Osteoblast (primary cell): ENCODE measurements around the gene AHDC1. TPM values are rescaled to one million over a fixed set of nuclear protein-coding genes. Genes with fewer than 3 reads are reported as not detected.
A peak's percentile ranks its signal among the peaks of the same experiment; 100 is the strongest.

Experiments
- DNase-seq: peaks from one replicate; pipeline ENCODE4 v3.0.0; 2011; ENCODE audit warnings: low spot score, mixed read lengths; ENCODE audit not compliant: insufficient read length; ENCODE audit errors: missing footprints
- H2AFZ ChIP-seq: 2 replicates; pipeline ENCODE4 v1.6.0; 2011; ENCODE audit warnings: mild to moderate bottlenecking, low read length
- H3K27ac ChIP-seq: 2 replicates; pipeline ENCODE4 v1.5.1; 2011; ENCODE audit warnings: mild to moderate bottlenecking, low read depth, low read length, moderate library complexity
- H3K27me3 ChIP-seq: 2 replicates; pipeline ENCODE4 v1.6.0; 2012; ENCODE audit warnings: mild to moderate bottlenecking, control low read depth, inconsistent platforms, low read length, moderate library complexity; ENCODE audit not compliant: insufficient read depth
- H3K36me3 ChIP-seq: 2 replicates; pipeline ENCODE4 v1.5.1; 2011; ENCODE audit warnings: mild to moderate bottlenecking, low read length, control low read depth, moderate library complexity; ENCODE audit not compliant: insufficient read depth
- H3K4me1 ChIP-seq: 2 replicates; pipeline ENCODE4 v1.5.1; 2011; ENCODE audit warnings: mild to moderate bottlenecking, low read length, control low read depth, moderate library complexity; ENCODE audit not compliant: insufficient read depth
- H3K4me2 ChIP-seq: 2 replicates; pipeline ENCODE4 v1.6.0; 2011; ENCODE audit warnings: mild to moderate bottlenecking, low read length; ENCODE audit not compliant: insufficient read depth
- H3K4me3 ChIP-seq: fragments of 200-600 bp; sonication (generic); 3 replicates; pipeline ENCODE4 v1.5.1; 2012; ENCODE audit warnings: mild to moderate bottlenecking, low read length, inconsistent platforms; ENCODE audit not compliant: insufficient read depth
- H3K79me2 ChIP-seq: 2 replicates; pipeline ENCODE4 v1.6.0; 2012; ENCODE audit warnings: mild to moderate bottlenecking, low read length, control low read depth, inconsistent platforms; ENCODE audit not compliant: insufficient read depth
- H3K9me3 ChIP-seq: 2 replicates; pipeline ENCODE4 v1.5.1; 2011; ENCODE audit warnings: low read depth, low read length, control low read depth
- H4K20me1 ChIP-seq: 2 replicates; pipeline ENCODE4 v1.6.0; 2012; ENCODE audit warnings: mild to moderate bottlenecking, low read length, control low read depth; ENCODE audit not compliant: insufficient read depth
- total RNA-seq: library from RNA; depleted of rRNA; stranded (reverse); fragments of >200 nt; gene quantifications from 2 replicates; pipeline ENCODE4 v1.2.3, GENCODE V29; 2012
- TF ChIP-seq, protein P1 (sequence below): IDR thresholded peaks from 2 replicates; pipeline ENCODE4 v1.5.1; 2011; ENCODE audit warnings: mild to moderate bottlenecking, low read depth, low read length, moderate library complexity; ENCODE audit errors: extremely low read depth

The AHDC1 gene
- total RNA-seq, 1 donor: 11.2 TPM

DNA sequence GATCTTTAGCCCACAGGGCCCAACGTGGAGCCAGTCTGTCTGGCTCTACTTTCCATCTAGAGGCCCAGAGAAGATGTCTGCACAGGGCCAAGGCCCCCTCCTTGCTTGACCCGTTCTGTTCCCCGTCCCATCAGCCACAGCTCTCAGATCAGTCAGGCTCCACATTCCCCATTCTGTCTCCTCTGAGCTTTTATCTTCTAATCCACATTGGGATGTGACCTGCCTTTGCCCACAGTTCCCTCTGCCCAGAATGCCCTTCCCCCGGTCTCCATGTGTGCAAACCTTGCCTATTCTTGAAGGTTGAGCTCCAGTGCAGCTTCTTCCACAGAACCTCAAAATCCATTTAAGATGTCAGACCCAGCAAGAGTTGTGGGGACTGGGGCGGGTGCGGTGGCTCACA lies 60.7 kb downstream of the AHDC1 start:
- Histone ChIP-seq H4K20me1 (peaks cover 5% of the 10 kb centered on the region), H3K4me1 (peaks cover 56% of the 10 kb centered on the region), H3K4me3 (no peak overlapping the region), H3K36me3 (peaks cover 10% of the 10 kb centered on the region), H3K27ac (peak overlapping the region; percentile 85), H3K9me3 (no peaks in the 10 kb centered on the region), H3K4me2 (no peak overlapping the region), H3K79me2 (peaks cover 54% of the 10 kb centered on the region), H2AFZ (no peak overlapping the region), H3K27me3 (no peaks in the 10 kb centered on the region)
- DNase-seq: no peak
- TF ChIP-seq, protein P1, sequence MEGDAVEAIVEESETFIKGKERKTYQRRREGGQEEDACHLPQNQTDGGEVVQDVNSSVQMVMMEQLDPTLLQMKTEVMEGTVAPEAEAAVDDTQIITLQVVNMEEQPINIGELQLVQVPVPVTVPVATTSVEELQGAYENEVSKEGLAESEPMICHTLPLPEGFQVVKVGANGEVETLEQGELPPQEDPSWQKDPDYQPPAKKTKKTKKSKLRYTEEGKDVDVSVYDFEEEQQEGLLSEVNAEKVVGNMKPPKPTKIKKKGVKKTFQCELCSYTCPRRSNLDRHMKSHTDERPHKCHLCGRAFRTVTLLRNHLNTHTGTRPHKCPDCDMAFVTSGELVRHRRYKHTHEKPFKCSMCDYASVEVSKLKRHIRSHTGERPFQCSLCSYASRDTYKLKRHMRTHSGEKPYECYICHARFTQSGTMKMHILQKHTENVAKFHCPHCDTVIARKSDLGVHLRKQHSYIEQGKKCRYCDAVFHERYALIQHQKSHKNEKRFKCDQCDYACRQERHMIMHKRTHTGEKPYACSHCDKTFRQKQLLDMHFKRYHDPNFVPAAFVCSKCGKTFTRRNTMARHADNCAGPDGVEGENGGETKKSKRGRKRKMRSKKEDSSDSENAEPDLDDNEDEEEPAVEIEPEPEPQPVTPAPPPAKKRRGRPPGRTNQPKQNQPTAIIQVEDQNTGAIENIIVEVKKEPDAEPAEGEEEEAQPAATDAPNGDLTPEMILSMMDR: no peak

DNA sequence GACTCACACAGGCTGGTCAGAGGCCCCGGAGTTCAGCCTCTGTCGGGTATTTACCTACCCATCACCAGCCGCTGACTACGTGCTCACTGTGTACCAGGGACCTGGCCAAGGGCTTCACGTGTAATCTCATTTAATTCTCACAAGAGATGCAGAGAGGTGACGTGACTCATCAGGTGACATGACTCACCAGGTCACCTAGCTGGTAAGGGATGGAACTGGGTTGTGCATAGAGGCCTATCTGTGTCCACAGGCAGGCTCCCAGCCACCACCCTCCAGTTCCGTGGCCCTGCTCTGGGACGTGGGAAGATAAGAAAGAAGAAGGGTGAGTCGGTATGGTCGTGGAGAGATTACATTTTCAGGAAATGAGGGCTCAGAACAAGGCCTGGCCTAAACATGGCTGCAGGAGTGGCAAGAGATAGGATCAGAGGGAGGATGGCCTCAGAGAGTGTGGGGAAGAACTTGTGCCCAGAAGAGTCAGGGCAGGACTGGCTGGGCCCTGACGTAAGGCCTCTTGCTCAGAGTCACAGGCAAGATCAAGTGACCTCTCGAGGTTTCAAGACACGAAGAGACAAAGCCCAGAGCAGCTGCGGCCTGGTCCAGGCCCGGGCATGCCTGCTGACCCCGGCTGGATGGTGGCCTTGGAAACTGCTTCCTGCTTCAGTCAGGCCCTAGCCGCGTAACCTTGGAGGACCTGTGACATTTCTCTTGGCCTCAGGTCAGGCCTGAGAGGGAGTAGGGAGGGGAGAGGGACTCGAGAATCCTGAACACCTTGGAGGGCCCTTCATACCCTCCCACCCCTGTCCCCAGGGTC lies 61.3 kb downstream of the AHDC1 start:
- Histone ChIP-seq H4K20me1 (peaks cover 5% of the 10 kb centered on the region), H3K36me3 (peaks cover 10% of the 10 kb centered on the region), H3K27me3 (no peaks in the 10 kb centered on the region), H3K4me1 (peaks cover 62% of the 10 kb centered on the region), H2AFZ (no peak overlapping the region), H3K79me2 (peaks cover 55% of the 10 kb centered on the region), H3K27ac (peak overlapping the region; percentile 85), H3K9me3 (no peaks in the 10 kb centered on the region), H3K4me3 (no peak overlapping the region), H3K4me2 (no peak overlapping the region)
- peak; percentile 91 for DNase-seq
- TF ChIP-seq, protein P1: no peak

GRCh38 chr1:27539901-27540861 lies 63.8 kb downstream of the AHDC1 start:
- Histone ChIP-seq H3K4me3 (no peak overlapping the region), H3K27ac (peak overlapping the region; percentile 94)
- DNase-seq: peak; percentile 97

More at GRCh38 chr1:27539901-27540861, 63.8 kb downstream of the AHDC1 start:
- Histone ChIP-seq H2AFZ (no peak overlapping the region), H3K4me2 (peak overlapping the region; percentile 54), H3K79me2 (peaks cover 59% of the 10 kb centered on the region), H4K20me1 (peaks cover 7% of the 10 kb centered on the region), H3K36me3 (peaks cover 5% of the 10 kb centered on the region), H3K4me1 (peaks cover 67% of the 10 kb centered on the region), H3K27me3 (no peaks in the 10 kb centered on the region), H3K9me3 (no peaks in the 10 kb centered on the region)
- TF ChIP-seq, protein P1: no peak
